IMR-90 (cell line): ENCODE measurements around the gene CATSPER3. TPM values are rescaled to one million over a fixed set of nuclear protein-coding genes. Genes with fewer than 3 reads are reported as not detected.

Source experiments
- ATAC-seq: fragments of 200-7000 bp; cut with Tn5 transposase; 2 replicates; pipeline ENCODE4 v1.9.1; 2020; ENCODE audit warnings: low read depth, mild to moderate bottlenecking, moderate library complexity
- BruUV-seq: library from RNA; stranded (reverse); fragments of 400-500 nt; replicated peaks from 2 replicates; lab custom pipeline; 2021; lab: Mats Ljungman, UMichigan
- CTCF ChIA-PET: fragments of 300-600 bp; formaldehyde crosslinking; extraction: SDS; loops from one replicate; lab custom pipeline; 2021; ENCODE audit warnings: antibody characterized with exemption; lab: Yijun Ruan, JAX
- POLR2A ChIA-PET: fragments of 300-600 bp; sonication (Branson Sonifier 250); formaldehyde crosslinking; loops from one replicate; lab custom pipeline; 2022; ENCODE audit warnings: antibody characterized with exemption; ENCODE audit not compliant: unreplicated experiment; lab: Charles Lee
- DNase-seq: peaks from one replicate; pipeline ENCODE4 v3.0.0; 2013
- H2AFZ ChIP-seq: replicated peaks from 2 replicates; pipeline ENCODE3; 2013; ENCODE audit warnings: low read length, mild to moderate bottlenecking; ENCODE audit not compliant: poor library complexity
- H2AK5ac ChIP-seq: 2 replicates; pipeline ENCODE4 v1.6.1; 2013; ENCODE audit warnings: low read depth, low read length, inconsistent platforms
- H2AK9ac ChIP-seq: replicated peaks from 2 replicates; pipeline ENCODE3; 2013; ENCODE audit warnings: mild to moderate bottlenecking, low read depth, low read length, moderate library complexity; ENCODE audit not compliant: poor library complexity
- H2BK120ac ChIP-seq: 2 replicates; pipeline ENCODE4 v1.6.1; 2013; ENCODE audit warnings: low read depth, low read length, inconsistent platforms
- H2BK15ac ChIP-seq: 3 replicates; pipeline ENCODE4 v1.6.1; 2013; ENCODE audit warnings: low read depth, low read length, inconsistent platforms
- H2BK20ac ChIP-seq: 2 replicates; pipeline ENCODE4 v1.6.1; 2013; ENCODE audit warnings: low read depth, mild to moderate bottlenecking, inconsistent platforms, low read length, moderate library complexity
- H2BK5ac ChIP-seq: 2 replicates; pipeline ENCODE4 v1.6.1; 2013; ENCODE audit warnings: mild to moderate bottlenecking, low read depth, low read length, inconsistent platforms; ENCODE audit not compliant: poor library complexity, severe bottlenecking
- H3K14ac ChIP-seq: replicated peaks from 2 replicates; pipeline ENCODE4 v1.6.1; 2013; ENCODE audit warnings: low read depth, low read length, inconsistent platforms
- H3K18ac ChIP-seq: 2 replicates; pipeline ENCODE4 v1.6.1; 2013; ENCODE audit warnings: low read depth, low read length, control low read depth
- H3K23ac ChIP-seq: 2 replicates; pipeline ENCODE4 v1.6.1; 2013; ENCODE audit warnings: low read depth, low read length, inconsistent platforms
- H3K27ac ChIP-seq: 2 replicates; pipeline ENCODE4 v1.5.1; 2013; ENCODE audit warnings: mild to moderate bottlenecking, control low read depth, low read length; ENCODE audit not compliant: insufficient read depth
- H3K27me3 ChIP-seq: 2 replicates; pipeline ENCODE4 v1.6.1; 2013; ENCODE audit warnings: low read length; ENCODE audit not compliant: control insufficient read depth, insufficient read depth
- H3K36me3 ChIP-seq: 2 replicates; pipeline ENCODE4 v1.6.1; 2013; ENCODE audit warnings: low read length, mixed read lengths; ENCODE audit not compliant: control insufficient read depth, insufficient read depth
- H3K4ac ChIP-seq: 2 replicates; pipeline ENCODE4 v1.6.1; 2013; ENCODE audit warnings: low read depth, low read length, inconsistent platforms
- H3K4me1 ChIP-seq: 2 replicates; pipeline ENCODE4 v1.6.1; 2013; ENCODE audit warnings: low read length, mixed read lengths; ENCODE audit not compliant: control insufficient read depth, insufficient read depth
- H3K4me2 ChIP-seq: 2 replicates; pipeline ENCODE4 v1.6.1; 2013; ENCODE audit warnings: low read depth, mild to moderate bottlenecking, control low read depth, low read length, moderate library complexity
- H3K4me3 ChIP-seq: 2 replicates; pipeline ENCODE4 v1.5.1; 2013; ENCODE audit warnings: low read depth, mild to moderate bottlenecking, control low read depth, low read length, moderate library complexity; ENCODE audit not compliant: insufficient read depth
- H3K56ac ChIP-seq: 2 replicates; pipeline ENCODE4 v1.6.1; 2013; ENCODE audit warnings: low read length, inconsistent platforms; ENCODE audit not compliant: insufficient read depth; ENCODE audit errors: extremely low read depth
- H3K79me1 ChIP-seq, 2 experiments: 2 replicates each; pipeline ENCODE4 v1.6.1; 2013; ENCODE audit warnings: low read length in 2 of 2, inconsistent platforms in 1 of 2, low read depth in 1 of 2
- H3K9ac ChIP-seq: 2 replicates; pipeline ENCODE4 v1.6.1; 2013; ENCODE audit warnings: low read depth, low read length, control low read depth
- H3K9me1 ChIP-seq: 2 replicates; pipeline ENCODE4 v1.6.1; 2013; ENCODE audit warnings: low read length, inconsistent platforms; ENCODE audit not compliant: insufficient read depth
- H3K9me3 ChIP-seq: 2 replicates; pipeline ENCODE4 v1.6.1; 2013; ENCODE audit warnings: low read length; ENCODE audit not compliant: control insufficient read depth, insufficient read depth
- H4K20me1 ChIP-seq: 2 replicates; pipeline ENCODE4 v1.6.1; 2013; ENCODE audit warnings: low read length, inconsistent platforms; ENCODE audit not compliant: insufficient read depth
- H4K5ac ChIP-seq: 2 replicates; pipeline ENCODE4 v1.6.1; 2013; ENCODE audit warnings: mild to moderate bottlenecking, low read depth, low read length, control low read depth
- H4K8ac ChIP-seq, 2 experiments: 2 replicates each; pipeline ENCODE4 v1.6.1; 2013; ENCODE audit warnings: low read depth in 2 of 2, low read length in 2 of 2, control low read depth in 1 of 2, inconsistent platforms in 1 of 2
- H4K91ac ChIP-seq: 2 replicates; pipeline ENCODE4 v1.6.1; 2013; ENCODE audit warnings: low read depth, low read length, inconsistent platforms; ENCODE audit not compliant: insufficient read depth
- BHLHE40 ChIP-seq: fragments of 150-350 bp; IDR thresholded peaks from 2 replicates; pipeline ENCODE4 v1.6.1; 2016; ENCODE audit warnings: mild to moderate bottlenecking, low read depth, low read length
- CEBPB ChIP-seq: IDR thresholded peaks from 2 replicates; pipeline ENCODE4 v1.6.1; 2012; ENCODE audit warnings: low read depth, low read length, improper control_type of control experiment
- CHD1 ChIP-seq: IDR thresholded peaks from 2 replicates; pipeline ENCODE4 v1.6.1; 2012; ENCODE audit warnings: low read depth, low read length, improper control_type of control experiment
- FOS ChIP-seq: fragments of 150-350 bp; IDR thresholded peaks from 2 replicates; pipeline ENCODE4 v1.6.1; 2016; ENCODE audit warnings: low read depth, low read length
- MAFK ChIP-seq: IDR thresholded peaks from 2 replicates; pipeline ENCODE4 v1.6.1; 2012; ENCODE audit warnings: low read depth, low read length, improper control_type of control experiment
- MXI1 ChIP-seq: IDR thresholded peaks from 2 replicates; pipeline ENCODE4 v1.6.1; 2012; ENCODE audit warnings: low read depth, mild to moderate bottlenecking, low read length, moderate library complexity, borderline replicate concordance
- NFE2L2 ChIP-seq: fragments of 150-350 bp; IDR thresholded peaks from 2 replicates; pipeline ENCODE4 v1.6.1; 2016; ENCODE audit warnings: low read depth, mild to moderate bottlenecking, low read length
- POLR2A ChIP-seq: IDR thresholded peaks from 2 replicates; pipeline ENCODE4 v1.6.1; 2012; ENCODE audit warnings: mild to moderate bottlenecking, low read depth, low read length
- RCOR1 ChIP-seq: IDR thresholded peaks from 2 replicates; pipeline ENCODE4 v1.6.1; 2012; ENCODE audit warnings: mild to moderate bottlenecking, low read length, improper control_type of control experiment; ENCODE audit not compliant: insufficient replicate concordance
- WGBS, 2 experiments: methylation state at CpG; one replicate each; pipeline versions ENCODE4 v1.1.5 to v1.1.7; 2013; ENCODE audit warnings: missing lambda C conversion rate in 2 of 2; ENCODE audit not compliant: insufficient read length in 1 of 2; ENCODE audit errors: extremely low coverage in 2 of 2; 5-methylcytosine and 5-hydroxymethylcytosine counted together
- dilution Hi-C: fragments of 300-500 bp; cut with HindIII; formaldehyde crosslinking; loops from one replicate; pipeline ENCODE4 v1.14.3; 2018; ENCODE audit warnings: low sequenced_read_pairs; ENCODE audit not compliant: unreplicated experiment
- in situ Hi-C: fragments of 300-500 bp; cut with MboI; formaldehyde crosslinking; loops from 3 replicates; pipeline ENCODE4 v1.14.3; 2019; ENCODE audit warnings: low sequenced_read_pairs, inconsistent platforms, mixed read lengths
- intact Hi-C: fragments of 100-400 bp; cut with micrococcal nuclease; formaldehyde crosslinking; loops from 2 replicates; pipeline ENCODE4 v1.10.0; 2022
- polyA plus RNA-seq, 3 experiments: library from polyadenylated mRNA; depleted of rRNA; stranded (reverse); fragments of >200 nt; gene quantifications; 2 replicates each; pipeline ENCODE4 v1.2.3, GENCODE V29; 2012; ENCODE audit warnings: low replicate concordance in 1 of 3
- total RNA-seq: library from RNA; depleted of rRNA; stranded (reverse); fragments of >200 nt; gene quantifications from 2 replicates; pipeline ENCODE4 v1.2.3, GENCODE V29; 2012
- TF ChIP-seq, protein P1 (sequence below): fragments of 150-350 bp; IDR thresholded peaks from 2 replicates; pipeline ENCODE4 v1.6.1; 2017; ENCODE audit warnings: mild to moderate bottlenecking, antibody characterized with exemption, low read length, low read depth

Gene CATSPER3
- total and polyA plus RNA-seq, 2 of the 4 experiments (the other 2 are of a cell fraction), result under 0.01 to 0.12 TPM

DNA sequence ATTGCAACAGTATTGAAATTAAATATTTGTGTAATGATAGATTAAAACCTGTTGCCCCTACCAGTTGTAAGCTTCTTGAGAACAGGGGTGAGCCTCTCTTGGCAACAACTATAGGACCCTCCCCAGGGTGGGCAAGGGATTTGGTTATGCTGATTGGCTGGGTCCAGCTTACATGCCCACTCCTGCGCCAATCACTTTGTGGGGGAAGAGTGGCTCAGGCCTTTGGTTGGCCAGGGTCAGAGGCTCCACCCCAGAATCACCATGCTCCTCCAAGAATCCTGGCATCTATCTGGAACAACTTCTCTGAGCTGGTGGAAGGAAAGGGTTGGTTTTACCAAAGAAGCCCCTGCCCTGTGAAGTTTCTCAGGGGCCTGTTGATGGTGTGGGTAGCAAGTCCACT is 74.9 kb downstream of the CATSPER3 start:
- no CpG with 5 or more reads among the region's 1 CpG for WGBS, 2 experiments

More for the DNA sequence above, 74.9 kb downstream of the CATSPER3 start:
- Histone ChIP-seq H2AK5ac (no peak overlapping the region), H2AK9ac (no peak overlapping the region), H3K9ac (no peak overlapping the region), H3K9me3 (peaks cover 11% of the 10 kb centered on the region; the same call in 1 of the 2 replicates), H3K27ac (no peak overlapping the region), H3K4me1 (no peaks in the 10 kb centered on the region; the same call in 1 of the 2 replicates), H3K27me3 (peaks cover 65% of the 10 kb centered on the region), H3K14ac (no peak overlapping the region), H2BK120ac (no peak overlapping the region), H3K36me3 (no peaks in the 10 kb centered on the region; the same call in 1 of the 2 replicates), H3K23ac (no peak overlapping the region), H4K20me1 (0 out of 2 replicates have a peak, but pooled peaks cover 3% of the 10 kb centered on the region), H3K9me1 (no peaks in the 10 kb centered on the region; the same call in 1 of the 2 replicates), H3K79me1 (no peaks in the 10 kb centered on the region), H3K56ac (no peak overlapping the region), H3K4me3 (no peak overlapping the region), H2BK15ac (no peak overlapping the region), H3K4ac (no peak overlapping the region), H2BK20ac (no peak overlapping the region), H4K91ac (no peak overlapping the region), H4K8ac (no peak overlapping the region), H3K4me2 (no peak overlapping the region), H3K18ac (no peak overlapping the region), H4K5ac (no peak overlapping the region), H2AFZ (no peak overlapping the region), H2BK5ac (no peak overlapping the region)
- BruUV-seq, result no TSS peak
- dilution Hi-C loops, result no loop called here
- ATAC-seq (no peak), DNase-seq (no peak)
- ChIA-PET CTCF (no interaction called here), POLR2A (no interaction called here)
- TF ChIP-seq RCOR1 (no peak), NFE2L2 (no peak), CEBPB (no peak), BHLHE40 (no peak), MXI1 (no peak), POLR2A (no peak), CHD1 (no peak), FOS (no peak), MAFK (no peak)
- TF ChIP-seq, protein P1, sequence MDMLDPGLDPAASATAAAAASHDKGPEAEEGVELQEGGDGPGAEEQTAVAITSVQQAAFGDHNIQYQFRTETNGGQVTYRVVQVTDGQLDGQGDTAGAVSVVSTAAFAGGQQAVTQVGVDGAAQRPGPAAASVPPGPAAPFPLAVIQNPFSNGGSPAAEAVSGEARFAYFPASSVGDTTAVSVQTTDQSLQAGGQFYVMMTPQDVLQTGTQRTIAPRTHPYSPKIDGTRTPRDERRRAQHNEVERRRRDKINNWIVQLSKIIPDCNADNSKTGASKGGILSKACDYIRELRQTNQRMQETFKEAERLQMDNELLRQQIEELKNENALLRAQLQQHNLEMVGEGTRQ, result no peak
- in situ Hi-C loops, result no loop called here
- intact Hi-C loops, result no loop called here
